GM12891 (cell line): ENCODE results near the gene CARNS1.

Experiments
- POLR2A ChIP-seq: IDR thresholded peaks from 2 replicates; pipeline ENCODE4 v1.6.1; 2011; ENCODE audit warnings: low read depth, low read length, control low read depth
- POLR2AphosphoS5 ChIP-seq: IDR thresholded peaks from 2 replicates; pipeline ENCODE4 v1.6.1; 2011; ENCODE audit warnings: low read depth, low read length, control low read depth

- TF ChIP-seq POLR2A: no peak
- TF ChIP-seq POLR2AphosphoS5: no peak
Measured at GRCh38 chr11:67469508-67469811, 54.0 kb downstream of the CARNS1 start.
